ENCODE data around the gene ABAT. TPM values are rescaled to one million over a fixed set of nuclear protein-coding genes. Genes with fewer than 3 reads are reported as not detected.

ABAT gene
- total RNA-seq, 1 donor from 2014 or later, result 3.0 TPM

DNA sequence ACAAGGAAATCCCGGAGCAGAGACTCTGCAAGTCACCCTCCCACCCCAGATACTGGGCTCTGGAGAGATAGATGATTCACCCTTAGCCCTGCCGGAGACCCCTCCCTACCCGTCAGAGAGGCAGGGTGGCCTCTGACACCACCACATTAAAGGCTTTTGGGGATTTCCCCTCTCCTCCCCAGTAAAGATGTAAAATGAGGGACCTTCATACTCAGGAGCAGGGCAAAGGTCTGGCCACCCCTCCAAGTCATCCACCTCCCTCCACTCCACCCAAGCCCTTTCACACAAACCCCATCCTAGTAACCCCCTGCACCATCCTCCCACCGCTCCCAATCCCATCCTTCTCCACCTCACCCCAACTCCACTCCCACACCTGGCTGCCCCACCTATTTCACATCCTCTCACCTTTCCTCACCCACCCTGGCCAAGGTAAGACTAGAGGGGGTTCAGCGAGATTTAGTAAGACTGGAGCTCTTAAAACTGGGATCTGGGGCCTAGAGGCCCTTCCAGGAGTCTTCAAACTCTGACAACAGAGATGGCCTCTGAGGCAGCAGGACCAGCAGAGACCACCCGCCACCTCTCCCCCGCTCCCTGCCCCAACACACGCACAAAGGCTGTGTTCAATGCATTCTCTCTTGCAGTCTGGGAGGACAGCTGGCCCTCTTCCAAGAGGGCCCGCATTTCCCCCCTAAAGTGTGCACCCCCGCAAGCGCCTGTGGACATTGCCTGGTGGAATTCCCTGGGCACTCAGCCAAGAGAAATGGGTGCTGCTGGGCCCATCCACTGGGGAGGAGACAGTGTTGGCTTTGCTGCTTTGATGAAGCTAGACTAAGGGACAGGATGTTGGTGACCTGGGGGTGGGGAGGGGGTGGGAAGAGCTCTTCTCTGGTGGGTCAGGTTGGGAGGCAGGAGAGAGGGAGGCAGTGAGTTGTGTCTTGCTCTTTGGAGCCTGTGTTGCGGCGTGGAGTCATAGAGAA lies 1.1 kb downstream of the ABAT start:
- DNase-seq (ENCODE audit: missing footprints) (no peak), ATAC-seq (no peak)
- intact Hi-C loops (cut with DNase I), result no loop called here

DNA sequence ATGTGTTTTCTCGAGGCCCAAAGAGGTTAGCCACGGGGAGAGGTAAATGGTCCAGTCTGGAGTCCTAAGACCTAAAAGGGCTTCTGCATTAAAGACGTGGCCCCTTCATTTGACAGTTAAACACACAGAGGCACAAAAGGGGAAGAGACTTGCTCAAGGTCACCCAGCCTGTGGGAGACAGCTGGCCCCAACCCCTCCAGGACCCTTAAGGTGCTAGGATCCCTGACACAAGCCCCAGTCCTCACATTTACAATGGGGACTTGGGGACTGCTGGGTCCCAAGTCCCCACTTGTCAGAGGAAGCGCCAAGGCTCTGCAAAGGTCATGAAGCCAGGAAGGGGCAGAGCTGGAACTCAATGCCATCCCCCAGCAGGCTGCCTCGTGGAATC lies 1.7 kb downstream of the ABAT start:
- no peak for ATAC-seq
- DNase-seq (ENCODE audit: missing footprints), result no peak
- intact Hi-C loops (cut with DNase I), result no loop called here

DNA sequence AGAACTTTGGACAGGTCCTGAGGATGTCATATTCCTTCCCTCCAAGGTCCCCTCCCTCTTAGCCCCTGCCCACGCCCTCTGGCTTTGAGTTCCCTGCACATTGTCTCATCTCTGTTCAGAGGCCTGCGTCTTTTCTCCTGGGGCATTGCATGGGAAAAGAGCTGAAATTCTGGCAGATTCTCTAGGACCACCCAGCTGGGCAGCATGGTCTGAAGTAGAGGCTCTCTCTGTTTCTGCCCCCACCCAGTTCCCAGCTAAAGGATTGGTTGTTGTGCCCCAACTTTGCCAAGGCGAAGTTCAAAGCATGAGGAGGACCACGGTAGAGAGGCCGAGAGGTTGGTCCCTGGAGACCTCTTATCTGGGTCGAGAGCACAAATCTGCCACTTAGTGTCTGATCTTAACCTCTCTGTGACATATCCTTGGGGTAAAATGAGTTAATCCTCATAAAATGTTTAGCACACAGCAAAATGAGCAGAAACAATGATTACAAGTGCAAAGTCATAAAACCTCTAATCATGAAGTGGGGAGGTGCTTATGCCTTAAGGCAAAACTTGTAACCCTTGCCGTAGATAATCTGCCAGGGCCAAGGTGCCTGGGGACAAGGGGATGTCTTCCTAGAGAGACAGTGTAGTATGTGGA lies 2.4 kb downstream of the ABAT start:
- DNase-seq (ENCODE audit: missing footprints) (no peak), ATAC-seq (no peak)
- intact Hi-C loops (cut with DNase I), result no loop called here

DNA sequence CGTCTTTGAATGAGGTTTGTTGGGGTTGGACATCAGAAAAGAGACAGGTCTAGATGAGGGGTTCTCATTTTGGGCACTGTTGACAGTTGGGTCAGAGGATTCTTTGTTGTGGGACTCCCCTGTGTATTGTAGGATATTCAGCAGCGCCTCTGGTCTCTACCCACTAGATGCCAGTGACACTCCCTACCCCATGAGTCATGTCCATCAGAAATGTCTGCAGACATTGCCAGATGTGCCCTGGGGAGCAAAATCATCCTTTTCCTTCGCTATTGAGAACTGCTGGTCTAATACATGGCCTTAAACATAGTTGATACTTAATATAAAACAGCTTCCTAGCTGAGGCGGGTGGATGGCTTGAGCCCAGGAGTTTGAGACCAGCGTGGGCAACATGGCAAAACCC lies 3.1 kb downstream of the ABAT start:
- DNase-seq (ENCODE audit: missing footprints), result no peak
- intact Hi-C loops (cut with DNase I), result no loop called here
- ATAC-seq, result no peak

DNA sequence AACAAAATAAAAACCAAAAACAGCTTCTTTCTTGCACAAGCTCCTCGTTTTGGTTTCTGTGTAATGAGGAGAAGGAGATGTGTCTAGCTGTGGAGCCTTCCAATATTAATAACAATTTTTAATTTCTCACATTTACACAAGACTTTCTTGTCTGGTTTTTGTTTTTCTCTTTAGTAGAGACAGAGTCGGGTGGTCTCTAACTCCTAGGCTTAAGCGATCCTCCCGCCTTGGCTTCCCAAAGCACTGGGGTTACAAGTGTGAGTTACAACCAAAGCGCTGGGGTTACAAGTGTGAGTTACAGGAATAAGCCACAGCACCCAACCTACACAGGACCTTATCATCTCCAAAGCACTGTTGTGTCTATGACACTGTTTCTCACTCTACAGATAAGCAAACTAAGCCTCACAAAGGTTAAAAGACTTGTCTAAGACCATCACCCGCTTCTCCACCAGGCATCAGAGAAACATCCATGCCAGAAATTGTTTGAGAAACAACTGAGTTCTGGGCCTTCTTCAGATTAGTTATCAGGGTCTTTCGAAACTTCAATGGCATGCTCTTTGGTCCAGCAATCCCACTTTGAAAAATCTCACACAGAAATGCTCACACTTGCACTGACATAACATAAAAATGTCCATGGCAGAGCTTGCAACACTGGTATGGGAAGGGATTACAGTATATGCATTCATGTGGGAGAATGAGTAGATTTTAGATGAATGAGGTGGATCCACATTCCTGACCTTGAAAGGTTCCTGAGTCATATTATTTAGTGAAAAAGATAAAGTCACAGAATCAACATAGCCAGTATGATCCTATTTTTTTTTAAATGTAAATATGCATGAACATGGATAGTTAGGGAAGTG lies 3.9 kb downstream of the ABAT start:
- no peak for DNase-seq (ENCODE audit: missing footprints)
- intact Hi-C loops (cut with DNase I), result no loop called here
- ATAC-seq, result no peak

DNA sequence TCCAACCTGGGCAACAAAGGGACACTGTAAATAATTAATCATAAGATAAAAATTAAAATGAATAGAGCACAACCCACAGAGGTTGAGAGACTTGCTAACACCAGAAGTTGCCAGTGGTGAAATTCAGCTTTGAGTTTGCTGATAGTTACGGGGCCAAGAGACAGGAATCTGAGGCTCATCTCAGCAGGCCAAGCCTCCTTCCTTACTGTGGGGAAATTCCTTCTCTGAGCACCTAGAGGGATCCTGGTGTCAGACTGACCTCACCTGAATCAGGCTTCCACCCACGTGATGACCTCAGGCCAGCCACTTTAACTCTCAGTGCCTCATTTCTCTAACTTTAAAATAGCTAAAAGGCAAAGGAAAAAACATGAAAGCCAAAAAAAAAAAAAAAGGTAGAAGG lies 4.7 kb downstream of the ABAT start:
- ATAC-seq (no peak), DNase-seq (ENCODE audit: missing footprints) (no peak)
- intact Hi-C loops (cut with DNase I), result no loop called here

DNA sequence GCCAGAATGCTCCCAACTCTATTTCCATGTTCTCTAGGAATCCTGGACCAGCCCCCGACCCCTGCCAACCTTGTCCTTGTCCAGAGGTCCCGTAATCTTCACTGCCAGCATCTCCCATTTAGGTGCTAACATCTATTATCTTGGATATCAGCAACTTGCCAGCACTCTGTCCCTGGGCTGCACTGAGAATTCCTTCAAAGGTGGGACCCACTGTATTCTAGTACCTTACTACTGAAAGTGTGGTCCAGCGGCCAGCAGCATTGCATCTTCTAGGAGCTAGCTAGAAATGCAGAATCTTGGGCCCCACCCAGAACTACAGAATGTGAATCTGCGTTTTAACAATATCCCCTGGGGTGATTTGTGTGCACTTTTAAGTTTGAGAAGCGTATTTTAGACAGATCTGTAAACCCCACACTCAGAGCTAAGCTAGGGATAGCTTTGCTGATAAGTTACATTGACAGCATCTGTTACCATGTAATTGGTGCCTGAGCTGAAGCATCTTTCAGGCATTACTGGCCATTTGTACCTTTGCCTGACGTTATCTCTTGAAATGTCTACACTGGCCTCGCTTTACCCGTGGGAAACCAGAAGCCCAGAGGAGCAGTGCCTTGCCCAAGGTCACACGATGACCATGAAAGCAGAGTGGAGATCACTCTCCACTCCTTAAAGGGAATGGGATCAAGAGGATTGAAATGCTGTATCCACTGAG lies 8.3 kb downstream of the ABAT start:
- intact Hi-C loops (cut with DNase I), result no loop called here
- no peak for DNase-seq (ENCODE audit: missing footprints)
- ATAC-seq, result no peak

DNA sequence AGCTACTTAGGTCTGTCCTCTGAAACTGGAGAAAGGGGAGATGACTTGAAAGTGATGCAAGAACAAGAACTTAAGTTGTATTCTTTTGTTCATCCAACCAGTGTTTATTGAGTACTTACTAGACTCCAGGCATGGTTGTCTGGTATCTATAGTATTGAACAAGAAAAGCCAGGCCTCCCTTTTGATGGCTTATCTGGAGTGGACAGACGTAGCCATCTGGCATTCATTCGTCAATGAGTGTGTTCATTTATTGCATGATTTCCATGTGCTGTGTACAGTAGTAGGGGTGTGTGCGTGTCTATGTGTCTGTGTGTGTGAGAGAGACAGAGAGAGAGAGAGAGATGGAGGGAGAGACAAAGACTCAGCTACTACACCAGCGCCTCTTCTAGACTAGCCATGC lies 9.2 kb downstream of the ABAT start:
- DNase-seq (ENCODE audit: missing footprints) (no peak), ATAC-seq (no peak)
- intact Hi-C loops (cut with DNase I), result no loop called here

DNA sequence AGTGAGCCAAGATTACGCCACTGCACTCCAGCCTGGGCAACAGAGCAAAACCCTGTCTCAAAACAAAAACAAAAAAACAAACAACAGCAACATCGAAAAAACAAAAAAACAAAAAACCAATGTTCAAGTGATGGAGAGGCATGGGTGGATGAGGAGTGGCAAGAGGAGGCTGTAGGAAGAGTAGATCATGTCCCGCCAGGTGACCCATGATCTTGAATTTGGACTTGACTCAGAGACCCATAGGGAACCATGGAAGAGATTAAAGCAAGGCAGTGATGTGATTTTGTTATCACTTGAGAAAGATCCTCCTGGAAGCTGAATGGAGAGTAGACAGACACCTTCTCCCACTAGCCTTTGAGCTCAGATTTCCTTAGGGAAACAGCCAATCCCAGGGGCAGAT lies 11.2 kb downstream of the ABAT start:
- ATAC-seq (no peak), DNase-seq (ENCODE audit: missing footprints) (no peak)
- intact Hi-C loops (cut with DNase I), result loop anchor here (5.0 kb wide), 1 partner anchor 57 kb away; no protein-coding TSS in a partner anchor

DNA sequence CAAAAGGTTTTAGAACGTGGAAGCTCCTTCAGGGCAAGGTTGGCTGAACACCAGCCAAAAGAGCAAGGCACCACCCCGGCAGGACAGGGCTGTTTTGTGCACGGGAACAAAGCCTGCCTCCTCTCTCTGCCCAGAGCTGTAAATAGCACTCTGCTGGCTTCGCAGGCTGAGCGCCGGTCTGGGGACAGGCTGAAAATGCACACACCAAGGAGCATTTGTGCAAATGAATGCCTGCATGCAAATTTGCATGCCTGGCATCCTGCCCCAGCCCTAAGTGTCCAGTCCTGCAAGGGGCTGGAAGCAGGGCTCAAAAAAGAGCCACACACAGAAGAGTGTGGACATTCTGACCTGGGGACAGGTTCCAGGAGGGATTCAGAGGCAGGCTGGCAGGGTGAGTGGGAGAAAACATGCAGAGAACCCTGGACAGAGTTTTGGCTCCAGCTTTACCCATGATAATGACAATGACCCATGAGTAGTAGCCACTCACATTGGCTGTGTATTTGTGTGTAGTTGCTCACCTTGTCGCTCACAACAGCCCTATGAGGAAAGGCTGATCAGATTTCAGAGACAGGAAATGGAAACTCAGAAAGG lies 11.7 kb downstream of the ABAT start:
- DNase-seq (ENCODE audit: missing footprints), result peak; percentile 73
- ATAC-seq, result peak; percentile 90
- intact Hi-C loops (cut with DNase I), result loop anchor here (5.0 kb wide), 1 partner anchor 56 kb away; no protein-coding TSS in a partner anchor

DNA sequence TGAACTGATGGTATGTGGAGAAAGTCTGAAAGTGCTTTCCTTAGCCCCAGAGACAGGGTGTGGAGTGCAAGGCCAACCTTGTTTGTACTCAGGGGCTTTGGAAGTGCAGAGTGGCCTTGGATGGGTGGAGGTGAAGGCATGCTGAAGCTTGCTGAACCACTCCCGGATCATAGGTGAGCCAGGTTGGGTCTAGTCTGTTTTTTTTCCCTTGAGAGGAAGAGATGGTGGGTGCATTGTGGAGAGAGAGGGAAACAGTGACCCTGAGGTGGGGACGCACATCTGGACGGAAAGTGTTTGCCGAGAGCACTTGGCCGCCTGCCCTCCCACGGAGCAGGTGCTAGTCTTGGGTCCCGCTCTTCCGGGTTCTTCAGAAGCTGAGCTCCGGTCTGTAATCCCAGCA lies 12.5 kb downstream of the ABAT start:
- no peak for DNase-seq (ENCODE audit: missing footprints)
- ATAC-seq, result no peak
- intact Hi-C loops (cut with DNase I), result loop anchor here (5.0 kb wide), 1 partner anchor 55 kb away; no protein-coding TSS in a partner anchor

DNA sequence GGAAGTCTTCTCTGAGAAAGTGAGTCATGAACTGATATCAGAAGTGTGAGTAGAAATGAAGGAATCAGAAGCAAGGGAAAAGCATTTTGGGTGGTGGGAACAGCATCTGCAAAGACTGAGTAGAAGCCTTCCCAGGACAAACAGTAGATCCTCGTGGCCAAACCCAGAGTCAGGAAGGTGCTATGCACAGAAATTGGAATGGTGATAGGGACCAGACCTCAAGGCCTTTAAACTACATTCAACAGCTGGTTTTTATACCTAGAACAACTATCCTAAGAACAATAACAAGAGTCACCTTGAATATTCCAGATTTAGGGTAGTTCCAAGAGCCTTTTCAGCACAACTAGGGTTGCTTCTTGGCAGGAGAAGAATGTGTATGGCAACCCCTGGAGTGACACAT lies 15.3 kb downstream of the ABAT start:
- DNase-seq (ENCODE audit: missing footprints), result no peak
- intact Hi-C loops (cut with DNase I), result loop anchor here (5.0 kb wide), 1 partner anchor 53 kb away; no protein-coding TSS in a partner anchor
- no peak for ATAC-seq

DNA sequence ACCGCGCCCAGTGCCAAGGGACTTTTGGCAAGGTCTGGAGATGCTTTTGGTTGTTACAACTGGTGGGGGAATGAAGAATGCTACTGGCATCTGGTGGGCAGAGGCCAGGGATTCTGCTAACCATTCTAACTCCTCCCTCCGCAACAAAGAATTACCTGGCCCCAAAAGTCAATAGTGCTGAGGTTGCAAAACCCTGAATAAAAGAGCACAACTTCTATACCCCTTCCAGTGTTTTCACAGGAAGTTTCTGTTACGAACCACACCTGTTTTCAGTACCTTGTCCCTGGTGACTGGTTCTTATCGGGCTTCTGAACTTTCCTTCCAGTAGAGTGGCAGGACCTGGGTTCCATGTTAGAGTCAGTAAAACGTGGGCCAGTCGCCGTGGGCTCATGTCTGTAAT lies 17.3 kb downstream of the ABAT start:
- DNase-seq (ENCODE audit: missing footprints) (no peak), ATAC-seq (no peak)
- intact Hi-C loops (cut with DNase I), result no loop called here

DNA sequence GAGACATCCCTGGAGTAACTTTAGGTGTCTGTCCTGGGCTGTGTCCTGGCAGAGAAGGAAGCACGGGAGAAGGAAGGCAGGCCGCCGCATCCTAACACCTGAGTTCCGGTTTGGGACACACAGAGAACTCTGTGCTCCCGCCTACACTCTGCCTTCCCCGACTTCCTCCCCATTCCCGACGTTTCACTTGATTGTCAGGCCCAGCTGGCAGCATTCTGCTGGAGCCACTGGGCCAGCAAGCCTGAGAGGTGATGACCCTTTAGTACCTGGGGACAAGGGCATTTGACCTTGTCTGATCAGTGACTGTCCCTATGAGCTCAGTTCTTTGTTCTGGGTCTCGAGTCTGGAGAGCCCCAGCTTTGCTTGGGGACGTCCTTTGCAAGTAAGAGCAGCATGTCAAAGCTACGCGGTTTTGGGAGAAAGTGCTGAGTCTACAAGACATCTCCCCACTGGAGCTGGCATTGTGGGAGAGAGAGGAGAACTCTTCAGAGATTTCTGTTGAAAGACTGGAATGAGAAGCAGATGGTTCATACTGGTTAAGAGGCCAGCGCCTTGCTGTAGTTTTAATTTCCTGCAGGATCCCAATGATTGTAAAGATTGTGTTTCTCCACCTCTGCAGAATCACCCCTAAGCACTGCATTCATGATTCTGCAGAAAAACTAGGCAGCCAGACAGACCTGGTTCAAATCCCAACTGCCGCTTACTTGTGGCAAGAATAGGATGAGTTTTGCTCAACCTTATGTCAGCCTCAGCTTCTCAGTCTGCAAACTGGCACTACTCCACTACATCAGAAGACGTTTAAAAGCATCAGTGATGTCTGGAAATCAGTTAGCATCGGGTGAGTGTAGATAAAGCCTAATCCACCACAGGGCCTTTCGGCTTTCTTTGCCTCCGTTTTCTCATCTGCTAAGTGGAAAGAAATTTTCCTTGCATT lies 20.6 kb downstream of the ABAT start:
- DNase-seq (ENCODE audit: missing footprints) (no peak), ATAC-seq (no peak)
- intact Hi-C loops (cut with DNase I), result no loop called here

DNA sequence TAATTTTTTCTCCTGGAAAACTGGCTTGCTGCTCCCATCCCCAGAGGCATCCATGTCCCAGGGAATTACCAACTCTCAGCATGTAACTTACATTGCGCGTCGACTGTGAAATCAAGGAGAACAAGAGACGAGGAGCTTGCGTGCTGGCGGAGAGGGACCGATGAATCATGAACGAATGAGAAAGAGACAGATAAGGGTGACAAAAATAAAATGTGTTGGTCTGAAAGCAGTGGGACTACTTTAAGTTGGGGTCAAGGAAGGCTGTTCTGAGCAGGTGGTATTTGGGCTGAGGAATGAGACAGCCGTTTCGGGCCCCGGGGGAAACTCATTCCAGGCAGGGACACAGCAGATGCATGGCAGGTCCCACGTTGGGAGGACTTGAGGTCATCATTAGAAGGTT lies 22.5 kb downstream of the ABAT start:
- no peak for ATAC-seq
- intact Hi-C loops (cut with DNase I), result no loop called here

DNA sequence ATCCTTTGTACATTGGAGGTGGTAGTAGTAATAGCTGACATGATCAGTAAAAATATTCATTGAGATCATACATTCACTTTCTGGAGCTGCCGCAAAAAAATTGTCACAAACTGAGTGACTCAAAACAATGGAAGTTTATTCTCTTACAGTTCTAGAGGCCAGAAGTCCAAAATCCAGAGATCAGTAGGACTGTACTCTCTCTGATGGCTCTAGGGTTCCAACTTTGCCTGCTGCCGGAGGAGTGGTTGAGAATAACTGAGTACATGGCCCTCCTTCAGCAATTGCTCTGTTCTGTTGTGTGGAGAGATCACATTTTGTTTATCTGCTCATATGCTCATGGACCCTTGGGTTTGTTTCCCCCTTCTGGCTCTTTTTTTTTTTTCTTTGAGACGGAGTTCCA lies 23.5 kb downstream of the ABAT start:
- intact Hi-C loops (cut with DNase I), result no loop called here
- DNase-seq (ENCODE audit: missing footprints) (no peak), ATAC-seq (no peak)

More for the DNA sequence above, 22.5 kb downstream of the ABAT start:
- DNase-seq (ENCODE audit: missing footprints), result no peak

DNA sequence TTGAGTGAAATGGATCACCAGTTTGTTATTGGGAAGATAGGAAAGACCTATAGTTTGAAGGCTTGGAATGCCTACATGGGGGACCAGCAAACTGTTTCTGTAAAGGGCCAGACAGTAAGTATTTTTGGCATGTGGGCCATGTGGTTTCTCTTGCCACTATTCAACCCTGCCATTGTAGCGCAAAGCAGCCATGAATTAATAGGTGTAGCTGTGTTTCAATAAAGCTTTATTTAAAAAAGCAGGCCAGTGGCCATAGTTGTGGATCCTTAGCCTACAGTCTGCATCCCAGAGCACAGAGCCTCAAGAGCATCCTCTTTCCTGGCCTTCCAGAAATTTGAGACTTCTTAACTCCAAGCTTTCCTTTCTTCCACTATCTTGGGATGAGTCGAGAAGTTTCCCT lies 29.3 kb downstream of the ABAT start:
- intact Hi-C loops (cut with DNase I), result no loop called here
- no peak for DNase-seq (ENCODE audit: missing footprints)
- ATAC-seq, result no peak

Data from Right ventricle myocardium inferior (tissue), 1 donor.